GM19455 (cell line): ENCODE results near the gene IFFO2.

Experiments used
- ATAC-seq: cut with Tn5 transposase; IDR thresholded peaks from one replicate; pipeline ENCODE4 v1.9.1; 2021; ENCODE audit not compliant: unreplicated experiment

The IFFO2 gene

DNA sequence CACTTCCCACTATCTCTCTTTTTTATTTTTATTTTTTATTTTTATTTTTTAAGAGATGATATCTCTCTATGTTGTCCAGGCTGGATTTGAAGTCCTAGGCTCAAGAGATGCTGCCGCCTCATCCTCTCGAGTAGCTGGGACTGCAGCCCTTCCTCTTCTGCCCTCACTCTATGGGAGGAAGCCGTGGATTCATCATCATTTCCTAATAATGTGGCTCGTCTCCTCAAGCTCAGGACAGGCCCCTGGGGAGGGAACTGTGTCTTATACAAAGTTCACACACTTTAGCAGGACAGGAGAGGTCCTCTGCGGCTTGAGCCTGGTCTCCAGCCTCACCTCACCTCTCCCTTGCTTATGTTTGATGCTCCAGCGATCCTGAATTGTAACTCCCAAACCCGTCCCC, 16.5 kb upstream of the IFFO2 start:
- no peak for ATAC-seq

DNA sequence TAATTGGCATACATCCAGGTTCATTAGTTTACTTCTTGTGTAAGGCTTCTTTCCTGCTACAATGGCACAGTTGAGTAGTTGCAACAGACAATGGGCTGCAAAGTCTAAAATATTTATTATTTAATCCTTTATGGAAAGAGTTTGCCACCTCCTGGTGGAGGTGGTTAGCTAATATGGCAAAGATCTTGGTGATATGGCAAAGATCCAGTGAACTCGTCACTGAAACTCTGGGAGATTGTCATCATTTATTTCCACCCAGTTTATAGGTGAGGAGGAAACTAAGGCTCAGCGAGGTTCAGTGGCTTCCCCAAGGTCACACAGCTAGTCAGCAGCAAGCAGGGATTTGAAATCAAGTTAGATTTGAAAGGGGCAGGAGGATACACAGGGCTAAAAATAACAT, 16.1 kb upstream of the IFFO2 start:
- no peak for ATAC-seq

DNA sequence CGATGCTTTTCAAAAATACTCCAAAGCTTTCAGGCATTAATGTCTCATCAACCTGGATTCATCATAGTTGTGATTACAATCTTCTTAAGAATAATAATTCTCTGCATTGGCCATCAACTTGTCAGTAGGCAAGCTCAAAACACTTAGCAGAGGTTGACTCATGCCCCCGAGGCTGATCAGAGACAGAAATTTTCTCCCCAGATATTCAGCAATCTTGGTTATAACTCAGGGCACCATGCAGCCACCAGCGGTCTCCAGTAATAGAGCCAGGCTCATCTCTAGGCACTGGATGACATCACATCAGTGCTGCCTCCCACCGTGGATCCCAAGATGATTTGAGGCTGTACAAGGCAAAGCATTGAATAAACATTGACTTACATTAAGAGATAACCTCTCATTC, 14.3 kb upstream of the IFFO2 start:
- ATAC-seq = no peak

DNA sequence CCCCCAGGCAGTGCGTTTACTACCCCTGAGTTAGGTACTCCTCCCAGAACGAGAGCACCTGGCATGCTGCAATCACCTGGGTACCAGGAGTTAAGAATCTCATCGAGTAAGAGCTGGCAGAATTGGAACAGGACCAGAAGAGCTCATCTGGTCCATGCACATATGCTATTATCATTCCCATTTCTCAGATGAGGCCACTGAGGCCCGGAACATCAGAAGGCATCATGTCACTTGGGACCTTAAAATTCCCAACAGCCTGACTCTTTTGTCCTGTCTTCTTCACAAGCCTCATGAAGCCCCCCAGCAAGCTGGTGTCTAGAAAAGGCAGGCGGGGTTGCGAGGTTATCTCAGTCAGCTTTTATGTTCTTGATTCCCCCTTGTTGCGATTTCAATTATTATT, 13.9 kb upstream of the IFFO2 start:
- ATAC-seq = no peak

DNA sequence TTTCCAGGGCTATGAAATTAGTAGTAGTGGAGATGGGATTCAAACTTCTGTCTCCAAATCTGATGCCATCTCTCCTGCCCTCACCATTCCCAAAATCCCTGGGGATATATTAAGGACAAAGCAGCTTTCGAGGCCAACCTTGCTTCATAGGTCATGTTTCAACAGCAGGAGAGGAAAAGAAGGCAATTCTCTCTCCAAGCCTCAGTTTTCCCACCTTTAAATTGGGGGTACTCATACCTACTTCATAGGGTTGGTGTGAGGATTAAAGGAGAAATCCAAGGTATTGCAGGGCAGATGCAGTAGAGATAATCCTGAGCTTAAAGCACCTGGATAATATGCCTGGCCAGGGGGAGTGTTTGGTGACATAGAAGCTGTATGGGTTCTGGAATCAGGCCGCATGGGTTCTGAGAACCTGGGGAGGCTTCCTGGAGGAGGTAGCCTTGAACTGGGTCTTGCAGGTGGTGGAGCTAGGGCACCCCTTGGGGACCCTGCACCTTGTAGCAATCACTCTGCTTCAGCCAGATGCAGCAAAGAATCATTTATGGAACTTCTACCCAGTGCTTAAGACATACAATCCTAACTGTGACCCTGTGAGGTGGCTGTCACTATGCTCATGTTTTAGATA, 10.7 kb upstream of the IFFO2 start:
- no peak for ATAC-seq

GRCh38 chr1:18965206-18966173, 9.0 kb upstream of the IFFO2 start:
- ATAC-seq = no peak

DNA sequence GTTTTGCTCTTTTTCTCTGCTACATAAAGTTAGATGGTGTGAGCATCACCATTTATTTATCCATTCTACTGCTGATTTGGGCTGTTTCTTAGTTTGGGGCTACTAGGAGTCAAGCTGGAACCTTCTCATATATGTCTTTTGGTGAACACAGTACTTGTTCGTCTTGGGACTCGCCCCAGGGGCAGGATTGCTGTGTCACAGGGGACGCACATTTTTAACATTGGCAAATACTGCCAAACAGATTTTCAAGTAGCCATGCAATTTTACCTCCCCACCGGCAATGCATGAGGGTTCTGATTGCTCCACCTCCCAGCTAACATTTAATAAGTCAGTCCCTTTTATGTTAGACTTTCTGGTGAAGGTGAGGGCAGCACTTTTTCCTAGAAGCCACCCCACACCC, 7.5 kb upstream of the IFFO2 start:
- no peak for ATAC-seq

- no peak for ATAC-seq
Observed at GRCh38 chr1:18962855-18963737, 6.6 kb upstream of the IFFO2 start.

- no peak for ATAC-seq
Observed at GRCh38 chr1:18962121-18962721, 5.7 kb upstream of the IFFO2 start.

DNA sequence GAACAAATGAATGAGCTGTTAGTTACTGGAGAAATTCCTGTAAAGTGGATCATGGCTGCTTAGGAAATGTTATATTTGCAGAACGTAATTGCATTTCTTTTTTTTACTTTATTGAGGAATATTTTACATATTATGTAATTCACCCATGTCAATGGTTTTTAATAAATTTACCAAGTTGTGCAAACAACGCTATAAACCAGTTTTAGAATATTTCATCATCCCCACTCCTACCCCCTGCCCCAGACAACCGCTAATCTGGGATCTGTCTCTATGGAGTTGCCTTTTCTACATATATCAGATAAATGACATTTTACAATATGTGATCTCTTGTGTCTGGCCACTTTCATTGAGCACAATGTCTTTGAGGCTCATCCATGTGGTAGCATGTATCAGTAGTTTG, 4.3 kb upstream of the IFFO2 start:
- no peak for ATAC-seq

GRCh38 chr1:18960409-18960808, 3.9 kb upstream of the IFFO2 start:
- ATAC-seq = no peak

DNA sequence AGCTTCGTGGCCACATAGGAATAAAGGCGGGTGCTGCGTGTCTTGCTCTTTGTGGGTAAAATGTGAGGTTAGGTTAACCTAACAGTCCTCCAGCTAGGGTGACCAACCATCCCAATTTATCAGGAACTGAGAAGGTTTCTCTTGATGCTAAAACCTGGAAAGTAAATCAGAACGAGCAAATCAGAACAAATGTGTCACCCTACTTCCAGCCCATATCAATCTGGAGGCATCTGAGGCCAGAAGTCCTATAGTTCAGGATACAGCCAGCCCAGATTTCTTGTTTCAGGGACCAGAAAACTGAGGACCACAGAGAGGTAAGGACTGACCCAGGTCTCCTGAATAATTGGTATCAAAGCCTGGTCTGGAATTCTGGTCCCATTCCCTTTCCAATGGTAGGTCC, 3.1 kb upstream of the IFFO2 start:
- no peak for ATAC-seq

GRCh38 chr1:18957532-18958300, 1.2 kb upstream of the IFFO2 start:
- no peak for ATAC-seq

DNA sequence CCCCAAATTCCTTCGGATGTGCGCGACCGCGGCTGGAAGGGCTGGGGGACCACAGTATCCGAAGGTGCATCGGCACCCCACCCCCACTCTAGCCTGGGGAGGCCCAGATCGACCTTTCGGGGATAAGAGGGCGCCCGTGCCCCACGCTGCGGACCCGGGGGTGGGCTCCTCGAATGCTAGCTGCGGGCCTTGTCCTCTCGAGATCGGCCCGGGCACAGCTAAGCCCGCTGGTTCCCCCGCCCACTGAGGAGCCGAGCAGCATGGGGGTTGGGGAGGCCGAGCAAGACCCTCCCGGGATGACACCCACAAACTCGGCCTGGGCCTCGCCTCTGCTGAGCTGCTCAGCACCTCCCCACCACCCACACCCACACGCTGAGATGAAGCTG, 653 bp upstream of the IFFO2 start:
- ATAC-seq = no peak

- peak; percentile 23 for ATAC-seq
Observed at GRCh38 chr1:18955441-18956192, 859 bp downstream of the IFFO2 start.

- no peak for ATAC-seq
Observed at GRCh38 chr1:18955131-18955440, 1.4 kb downstream of the IFFO2 start.

DNA sequence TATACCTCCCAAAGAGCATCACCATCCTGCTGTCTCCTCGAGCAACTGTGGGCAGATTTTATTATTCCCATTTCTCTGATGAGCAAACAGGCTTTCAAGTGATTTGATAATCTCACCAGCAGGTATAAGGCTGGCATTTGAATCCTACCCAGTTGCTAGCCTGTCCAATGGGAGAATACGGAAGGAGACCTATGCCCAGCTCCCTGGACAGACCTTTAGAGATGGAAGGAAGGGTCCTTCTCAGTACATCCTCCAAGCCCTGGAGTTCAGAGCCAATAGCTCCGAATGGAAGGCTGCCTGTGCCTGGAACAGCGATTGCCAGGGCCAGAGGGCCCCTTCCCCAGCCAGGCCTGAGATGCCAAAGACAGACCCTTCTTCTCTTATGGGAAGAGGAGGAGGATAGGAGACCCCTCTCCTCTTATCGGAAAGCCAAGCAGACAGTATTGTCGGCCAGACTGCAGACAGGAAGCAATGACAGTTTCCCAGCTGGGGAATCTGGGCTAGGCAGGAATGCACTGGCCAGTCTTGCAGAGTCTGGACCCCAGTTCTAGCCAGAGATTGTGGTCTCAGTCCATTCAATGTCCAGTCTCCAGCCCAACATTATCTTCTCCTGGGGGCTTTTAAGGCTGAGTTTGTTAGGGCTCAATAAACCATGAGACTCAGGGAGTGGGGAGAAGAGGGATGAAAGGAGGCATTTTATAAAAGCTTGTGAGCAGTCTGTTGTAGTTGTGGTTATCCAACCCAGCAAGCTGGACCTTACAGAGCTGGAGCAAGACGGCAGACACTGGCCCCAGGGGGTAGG, 2.0 kb downstream of the IFFO2 start:
- ATAC-seq = no peak

GRCh38 chr1:18953731-18954231, 2.7 kb downstream of the IFFO2 start:
- no peak for ATAC-seq
